HG03575 (cell line): Measurements from ENCODE around the gene IP6K3.

Experiments
- ATAC-seq: cut with Tn5 transposase; IDR thresholded peaks from one replicate; pipeline ENCODE4 v1.9.1; 2021; ENCODE audit not compliant: unreplicated experiment, insufficient number of reproducible peaks, low FRiP score; ENCODE audit errors: extremely low read depth

Gene IP6K3

GRCh38 chr6:33685411-33686224, 61.1 kb downstream of the IP6K3 start:
- no peak for ATAC-seq

DNA sequence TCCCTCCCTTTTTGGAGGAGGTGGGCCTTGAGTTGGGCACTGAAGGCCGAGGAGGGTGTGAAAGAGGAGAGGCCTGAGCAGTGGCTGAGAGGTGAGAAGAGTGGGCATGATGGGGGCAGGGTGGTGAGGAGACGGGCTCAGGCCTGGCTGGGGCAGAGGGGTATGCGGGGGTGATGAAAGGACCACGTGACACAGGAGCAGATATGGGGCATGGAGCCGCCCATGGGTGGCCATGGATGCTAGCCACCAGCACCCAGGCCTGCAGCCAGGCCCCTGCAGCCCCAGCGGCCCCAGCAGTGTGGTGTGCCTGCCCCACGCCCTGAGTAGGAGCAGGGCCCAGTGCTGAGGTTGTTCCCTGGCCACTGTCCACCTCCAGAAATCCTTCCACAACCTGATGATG, 61.7 kb downstream of the IP6K3 start:
- no peak for ATAC-seq

DNA sequence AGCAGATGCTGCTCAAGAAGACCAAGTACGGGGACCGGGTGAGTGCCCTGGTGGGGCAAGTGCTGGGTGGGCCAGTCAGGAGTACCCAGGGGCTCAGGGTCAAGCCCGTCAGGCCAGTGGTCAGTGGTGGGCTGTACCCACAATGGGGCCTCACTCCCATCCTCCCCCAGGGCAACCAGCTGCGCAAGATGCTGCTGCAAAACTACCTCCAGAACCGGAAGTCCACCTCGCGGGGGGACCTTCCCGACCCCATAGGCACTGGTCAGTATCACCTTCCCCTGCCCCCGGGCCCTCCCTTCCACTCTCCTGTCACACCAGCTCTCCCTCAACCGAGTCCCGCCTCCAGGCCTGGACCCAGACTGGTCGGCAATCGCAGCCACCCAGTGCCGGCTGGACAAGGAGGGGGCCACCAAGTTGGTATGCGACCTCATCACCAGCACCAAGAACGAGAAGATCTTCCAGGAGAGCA, 62.2 kb downstream of the IP6K3 start:
- ATAC-seq = no peak

DNA sequence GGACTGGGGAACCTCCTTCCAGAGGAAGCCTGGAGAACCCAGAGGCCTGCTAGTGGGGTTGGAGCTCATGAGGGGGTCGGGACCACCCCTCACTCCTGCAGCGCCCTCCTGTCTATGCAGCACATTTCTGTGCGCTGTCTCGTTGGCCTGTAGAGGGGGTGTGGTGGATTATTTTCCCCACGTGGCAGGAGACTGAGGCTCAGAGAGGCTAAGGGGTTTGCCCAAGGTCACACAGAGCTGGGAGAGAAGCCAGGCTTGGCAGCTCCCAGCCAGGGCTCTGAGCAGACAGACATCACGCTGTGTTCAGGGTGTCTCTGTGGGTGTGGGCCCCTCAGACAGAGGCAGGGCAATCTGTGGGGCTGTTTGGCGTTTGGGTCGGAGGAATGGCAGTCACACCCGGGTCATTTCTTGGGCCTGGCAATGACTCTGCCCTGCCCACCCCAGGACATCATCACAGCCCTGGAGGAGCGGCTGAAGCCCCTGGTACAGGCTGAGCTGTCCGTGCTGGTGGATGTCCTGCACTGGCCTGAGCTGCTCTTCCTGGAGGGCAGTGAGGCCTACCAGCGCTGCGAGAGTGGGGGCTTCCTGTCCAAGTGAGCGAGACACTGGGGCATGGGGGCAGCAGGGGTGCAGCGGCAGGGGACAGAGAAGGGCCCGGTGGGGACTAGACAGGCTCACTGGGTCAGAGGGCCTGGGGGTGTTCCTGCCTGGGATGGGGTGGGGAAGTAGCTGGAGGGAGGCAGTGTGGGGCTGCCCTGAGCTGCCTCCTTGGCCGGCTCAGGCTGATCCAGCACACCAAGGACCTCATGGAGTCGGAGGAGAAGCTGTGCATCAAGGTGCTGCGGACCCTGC, 62.9 kb downstream of the IP6K3 start:
- no peak for ATAC-seq

- ATAC-seq = no peak
Measured at GRCh38 chr6:33683051-33683571, 63.6 kb downstream of the IP6K3 start.

GRCh38 chr6:33682341-33682740, 64.4 kb downstream of the IP6K3 start:
- ATAC-seq = no peak

DNA sequence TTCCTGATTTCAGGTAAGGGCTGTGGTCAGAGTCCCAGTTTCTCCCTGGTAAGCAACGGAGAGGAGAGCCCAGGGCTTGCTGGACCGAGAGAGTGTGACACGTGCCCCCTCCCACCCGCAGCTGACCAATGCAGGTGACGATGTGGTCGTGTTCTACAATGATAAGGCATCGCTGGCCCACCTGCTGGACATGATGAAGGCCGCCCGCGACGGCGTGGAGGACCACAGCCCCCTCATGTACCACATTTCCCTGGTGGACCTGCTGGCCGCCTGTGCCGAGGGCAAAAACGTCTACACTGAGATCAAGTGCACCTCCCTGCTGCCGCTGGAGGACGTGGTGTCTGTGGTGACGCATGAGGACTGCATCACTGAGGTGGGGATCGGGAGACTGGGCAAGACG, 66.9 kb downstream of the IP6K3 start:
- no peak for ATAC-seq

- no peak for ATAC-seq
Measured at GRCh38 chr6:33678932-33679490, 67.7 kb downstream of the IP6K3 start.

DNA sequence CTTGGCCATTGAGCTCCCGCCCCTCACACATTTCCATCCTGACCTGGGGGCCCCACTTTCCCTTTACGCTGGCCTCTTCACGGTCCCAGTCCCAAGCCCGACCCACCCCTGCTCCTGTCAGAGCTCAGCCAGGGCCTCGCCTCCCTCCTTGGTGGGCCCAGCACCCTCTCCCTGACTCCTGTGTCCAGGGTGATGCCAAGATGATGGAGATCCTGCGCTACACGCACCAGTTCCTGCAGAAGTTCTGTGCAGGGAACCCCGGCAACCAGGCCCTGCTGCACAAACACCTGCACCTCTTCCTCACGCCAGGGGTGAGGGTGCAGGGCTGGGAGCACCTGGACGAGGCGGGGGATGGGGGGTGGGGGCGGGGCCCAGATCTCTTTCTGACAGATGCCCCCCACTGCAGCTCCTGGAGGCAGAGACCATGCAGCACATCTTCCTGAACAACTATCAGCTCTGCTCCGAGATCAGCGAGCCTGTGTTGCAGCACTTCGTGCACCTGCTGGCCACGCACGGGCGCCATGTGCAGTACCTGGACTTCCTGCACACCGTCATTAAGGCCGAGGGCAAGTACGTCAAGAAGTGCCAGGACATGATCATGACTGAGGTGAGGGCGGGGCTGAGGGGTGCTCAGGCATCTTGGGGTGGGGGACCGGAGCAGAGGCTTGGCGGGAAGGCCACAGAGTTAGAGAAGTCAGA, 68.3 kb downstream of the IP6K3 start:
- ATAC-seq = no peak

- no peak for ATAC-seq
Measured at GRCh38 chr6:33677689-33678088, 69.0 kb downstream of the IP6K3 start.

DNA sequence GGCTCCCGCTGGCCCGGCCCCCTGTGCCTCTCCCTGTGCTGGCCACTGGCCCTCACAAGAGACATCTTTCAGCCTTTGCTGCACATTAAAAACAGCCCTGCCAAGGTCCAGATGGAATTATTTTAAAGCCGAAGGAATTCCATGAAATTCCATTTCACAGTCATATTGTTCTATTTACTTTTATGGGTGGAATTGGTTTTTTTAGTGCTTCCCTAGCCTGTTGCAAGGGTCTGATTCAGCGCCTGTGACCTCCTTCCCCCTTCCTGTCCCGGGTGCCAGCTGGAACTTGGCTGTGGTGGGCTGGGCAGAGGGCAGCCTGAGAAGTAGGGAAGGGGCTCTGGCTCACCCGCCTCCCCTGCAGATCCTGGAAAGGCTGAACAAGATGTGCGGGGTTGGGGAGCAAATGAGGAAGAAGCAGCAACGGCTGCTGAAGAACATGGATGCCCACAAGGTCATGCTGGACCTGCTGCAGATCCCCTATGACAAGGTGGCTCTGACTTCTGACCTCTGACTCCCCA, 69.5 kb downstream of the IP6K3 start:
- ATAC-seq = no peak

- no peak for ATAC-seq
Measured at GRCh38 chr6:33676416-33677142, 70.1 kb downstream of the IP6K3 start.

DNA sequence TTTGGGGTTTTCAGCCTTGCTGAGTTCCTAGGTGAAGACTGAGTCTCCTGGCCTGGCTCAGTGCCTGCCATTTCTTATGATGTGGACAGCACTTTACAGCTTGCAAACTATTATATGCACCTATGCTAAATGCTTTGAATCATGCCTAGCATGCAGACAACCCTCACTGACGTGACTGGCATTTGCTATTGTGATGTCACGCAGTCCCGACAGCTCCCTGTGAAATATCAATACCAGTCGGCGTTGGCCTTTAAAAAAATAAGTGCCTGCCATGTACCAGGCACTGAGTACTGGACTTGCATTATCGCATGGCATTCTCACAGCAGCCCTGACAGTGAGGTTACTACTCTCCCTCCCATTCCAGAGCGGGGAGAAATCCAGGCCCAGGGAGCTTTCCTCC, 70.7 kb downstream of the IP6K3 start:
- no peak for ATAC-seq

GRCh38 chr6:33673851-33674250, 72.9 kb downstream of the IP6K3 start:
- ATAC-seq = no peak

DNA sequence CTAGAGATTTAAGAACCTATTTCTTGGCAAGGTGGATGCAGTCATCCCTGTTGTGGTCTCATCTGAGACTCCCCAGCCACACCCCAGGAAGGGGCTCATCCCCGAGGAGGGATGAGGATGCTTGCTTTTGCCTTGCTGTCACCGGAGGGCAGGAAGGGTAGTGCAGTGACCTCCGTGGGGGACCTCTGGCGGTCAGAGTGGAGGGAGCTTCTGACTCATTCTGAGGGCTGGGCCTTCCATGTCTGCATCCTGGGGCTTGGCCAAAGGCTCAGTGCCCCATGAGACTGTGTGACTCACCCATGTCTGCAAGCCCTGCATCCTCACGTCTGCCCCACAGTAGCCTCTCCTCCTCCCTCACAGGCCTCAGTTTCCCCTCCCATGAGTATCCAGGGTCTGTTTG, 73.9 kb downstream of the IP6K3 start:
- no peak for ATAC-seq

GRCh38 chr6:33671744-33672072, 75.0 kb downstream of the IP6K3 start:
- no peak for ATAC-seq
